Adrenal gland (tissue), 5 donors: ENCODE results near the gene RPRM.

ENCODE experiments used
- POLR2A ChIP-seq, 2 donors: fragments of 450-650 bp; IDR thresholded peaks; one replicate each; pipeline ENCODE4 v1.6.1; 2017; ENCODE audit warnings: antibody characterized with exemption in 2 of 2, mild to moderate bottlenecking in 2 of 2, moderate library complexity in 1 of 2
- TF ChIP-seq, protein P1 (sequence below), 6 experiments: fragments of 450-650 bp in 4 of 6; fragments of 200-600 bp in 2 of 6; sonication (generic) in 1 of 6; IDR thresholded peaks; 1 replicate in 5 of 6; 2 replicates in 1 of 6; pipeline versions ENCODE4 v1.5.1 to v1.8.0; 2016 to 2021; ENCODE audit warnings: antibody characterized with exemption in 6 of 6, mild to moderate bottlenecking in 2 of 6, moderate library complexity in 1 of 6
- donor health status: DM: no; HTN: no; CAD: no.

DNA sequence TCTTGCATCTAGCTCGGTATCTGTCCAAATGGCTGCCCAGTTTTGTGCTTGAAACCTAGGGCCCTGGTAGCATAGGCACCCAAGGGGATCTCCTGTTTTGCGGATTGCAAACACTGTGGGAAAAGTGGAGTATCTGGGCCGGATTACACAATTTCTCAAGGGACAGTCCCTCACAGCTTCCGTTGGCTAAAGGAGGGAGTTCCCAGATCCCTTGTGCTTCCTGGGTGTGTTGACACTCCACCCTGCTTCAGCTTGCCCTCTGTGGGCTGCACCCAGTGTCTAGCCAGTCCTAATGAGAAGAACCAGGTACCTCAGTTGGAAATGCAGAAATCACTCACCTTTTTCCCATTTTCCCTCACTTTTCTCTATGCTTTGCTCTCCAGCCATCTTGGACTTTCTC, 35.5 kb downstream of the RPRM start:
- TF ChIP-seq, protein P1, sequence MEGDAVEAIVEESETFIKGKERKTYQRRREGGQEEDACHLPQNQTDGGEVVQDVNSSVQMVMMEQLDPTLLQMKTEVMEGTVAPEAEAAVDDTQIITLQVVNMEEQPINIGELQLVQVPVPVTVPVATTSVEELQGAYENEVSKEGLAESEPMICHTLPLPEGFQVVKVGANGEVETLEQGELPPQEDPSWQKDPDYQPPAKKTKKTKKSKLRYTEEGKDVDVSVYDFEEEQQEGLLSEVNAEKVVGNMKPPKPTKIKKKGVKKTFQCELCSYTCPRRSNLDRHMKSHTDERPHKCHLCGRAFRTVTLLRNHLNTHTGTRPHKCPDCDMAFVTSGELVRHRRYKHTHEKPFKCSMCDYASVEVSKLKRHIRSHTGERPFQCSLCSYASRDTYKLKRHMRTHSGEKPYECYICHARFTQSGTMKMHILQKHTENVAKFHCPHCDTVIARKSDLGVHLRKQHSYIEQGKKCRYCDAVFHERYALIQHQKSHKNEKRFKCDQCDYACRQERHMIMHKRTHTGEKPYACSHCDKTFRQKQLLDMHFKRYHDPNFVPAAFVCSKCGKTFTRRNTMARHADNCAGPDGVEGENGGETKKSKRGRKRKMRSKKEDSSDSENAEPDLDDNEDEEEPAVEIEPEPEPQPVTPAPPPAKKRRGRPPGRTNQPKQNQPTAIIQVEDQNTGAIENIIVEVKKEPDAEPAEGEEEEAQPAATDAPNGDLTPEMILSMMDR (IDR thresholded peaks at IDR 0.05): no peak
- no peak for TF ChIP-seq POLR2A (IDR thresholded peaks at IDR 0.05)
